NCI-H1048 (cell line): Measurements from ENCODE around the gene TET2.
A peak's percentile ranks its signal among the peaks of the same experiment; 100 is the strongest.

ENCODE experiments used
- DNase-seq: peaks from one replicate; lab custom pipeline; 2025; lab: John Stamatoyannopoulos, UW

The TET2 gene

DNA sequence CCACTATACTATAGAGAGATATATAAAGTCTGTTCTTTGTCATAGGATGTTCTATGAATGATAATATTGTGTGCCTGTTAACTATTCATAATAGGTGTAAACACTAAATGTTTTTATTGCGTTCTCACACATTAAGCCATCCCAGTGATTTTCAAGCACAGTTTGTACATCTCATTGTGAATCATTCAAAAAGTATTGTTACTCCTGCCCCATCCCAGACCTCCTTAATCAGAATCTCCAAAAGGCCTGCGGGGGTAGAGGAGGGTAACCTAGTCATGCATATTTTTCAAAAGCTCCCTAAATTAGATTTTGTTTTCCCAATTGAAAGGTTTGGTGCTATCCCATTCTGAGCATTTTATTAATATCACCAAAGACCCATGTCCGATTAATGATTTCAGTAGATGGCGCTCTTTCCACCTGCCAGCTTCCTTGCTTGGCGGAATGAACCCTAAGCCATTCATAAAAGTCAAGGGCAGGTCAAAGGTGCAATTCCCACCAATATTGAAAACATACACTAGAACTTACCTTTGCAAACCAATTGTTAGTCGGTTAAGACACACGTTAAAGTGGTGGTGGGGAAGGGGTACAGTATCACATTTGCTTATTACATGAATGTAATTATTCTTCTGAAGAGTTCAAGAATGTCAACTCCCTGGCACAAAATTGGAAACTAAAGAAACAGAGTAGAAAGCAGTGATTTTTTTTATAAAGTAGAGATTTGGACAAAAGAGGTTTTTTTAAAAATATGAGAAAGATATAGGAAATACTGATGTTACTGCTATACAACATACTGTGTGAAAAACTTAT lies 5.8 kb upstream of the TET2 start:
- no peak for DNase-seq

DNA sequence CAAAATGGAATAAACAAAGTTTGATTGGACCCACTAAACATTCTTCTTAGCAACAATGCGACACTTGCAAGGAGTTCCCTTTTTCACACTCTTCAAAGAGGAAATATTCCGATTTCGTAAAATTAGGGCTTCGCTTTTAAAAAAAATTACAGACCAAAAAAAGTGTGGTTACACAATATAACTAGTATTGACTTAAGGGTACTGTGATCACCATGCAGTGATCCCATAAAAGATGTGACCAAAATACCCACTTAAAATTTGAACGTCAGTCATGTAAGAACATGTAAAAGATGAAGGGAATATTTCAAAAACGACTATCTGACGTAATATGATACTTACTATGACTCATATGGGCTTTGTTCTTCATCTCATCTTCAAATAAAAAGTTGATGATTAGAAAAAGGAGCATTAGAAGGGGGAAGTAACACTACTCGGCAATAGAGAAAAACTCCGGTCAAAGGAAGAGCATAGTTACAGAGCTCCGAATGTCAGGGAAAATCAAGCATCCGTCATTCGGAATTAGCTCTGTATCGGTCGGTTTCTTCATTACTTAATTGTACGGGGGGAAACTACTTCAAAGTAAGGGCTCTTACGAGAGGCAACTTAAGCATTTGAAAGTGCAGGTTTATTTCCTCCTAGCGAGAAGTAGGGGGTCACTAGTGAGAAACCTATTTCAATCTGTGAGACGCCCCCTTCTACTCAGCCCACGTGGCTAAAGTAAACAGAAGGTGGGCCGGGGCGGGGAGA lies 1.3 kb upstream of the TET2 start:
- DNase-seq: no peak

DNA sequence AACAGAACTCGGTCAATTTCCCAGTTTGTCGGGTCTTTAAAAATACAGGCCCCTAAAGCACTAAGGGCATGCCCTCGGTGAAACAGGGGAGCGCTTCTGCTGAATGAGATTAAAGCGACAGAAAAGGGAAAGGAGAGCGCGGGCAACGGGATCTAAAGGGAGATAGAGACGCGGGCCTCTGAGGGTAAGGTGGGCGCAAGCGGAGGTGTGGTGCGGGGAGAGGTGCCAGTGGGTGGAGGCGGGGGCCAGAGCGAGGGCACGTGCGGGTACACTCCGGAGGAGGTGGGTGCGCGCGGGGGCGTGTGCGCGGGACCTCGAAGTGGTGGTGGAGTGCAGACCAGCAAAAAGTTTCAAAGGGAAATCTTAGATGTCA lies 787 bp upstream of the TET2 start:
- DNase-seq: no peak

DNA sequence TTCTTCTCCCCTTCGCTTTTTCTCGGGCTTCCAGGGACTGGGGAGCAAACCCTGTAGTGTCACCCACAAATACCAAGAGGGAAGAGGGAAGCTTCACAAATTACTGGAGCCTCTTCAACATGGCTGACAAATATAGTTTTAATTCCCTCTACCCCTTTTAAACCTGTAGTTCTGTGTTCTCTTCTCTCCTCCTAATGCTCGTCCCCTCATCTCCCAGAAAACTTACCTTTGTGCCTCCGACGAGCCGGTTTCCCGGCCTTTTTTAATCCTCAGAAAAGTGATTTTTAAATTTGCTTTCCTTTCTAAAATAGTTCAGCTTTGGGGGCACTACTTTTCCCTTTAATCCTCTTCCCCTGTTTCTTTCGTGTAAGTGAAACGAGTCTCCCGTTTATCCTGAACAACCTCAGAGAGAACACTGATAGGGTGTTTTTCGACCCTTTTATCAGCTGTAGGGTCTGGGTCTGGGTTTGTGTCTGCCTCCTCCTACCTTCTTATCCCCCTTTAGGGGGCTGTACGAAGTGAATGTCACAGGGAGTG lies 408 bp downstream of the TET2 start:
- DNase-seq: no peak

DNA sequence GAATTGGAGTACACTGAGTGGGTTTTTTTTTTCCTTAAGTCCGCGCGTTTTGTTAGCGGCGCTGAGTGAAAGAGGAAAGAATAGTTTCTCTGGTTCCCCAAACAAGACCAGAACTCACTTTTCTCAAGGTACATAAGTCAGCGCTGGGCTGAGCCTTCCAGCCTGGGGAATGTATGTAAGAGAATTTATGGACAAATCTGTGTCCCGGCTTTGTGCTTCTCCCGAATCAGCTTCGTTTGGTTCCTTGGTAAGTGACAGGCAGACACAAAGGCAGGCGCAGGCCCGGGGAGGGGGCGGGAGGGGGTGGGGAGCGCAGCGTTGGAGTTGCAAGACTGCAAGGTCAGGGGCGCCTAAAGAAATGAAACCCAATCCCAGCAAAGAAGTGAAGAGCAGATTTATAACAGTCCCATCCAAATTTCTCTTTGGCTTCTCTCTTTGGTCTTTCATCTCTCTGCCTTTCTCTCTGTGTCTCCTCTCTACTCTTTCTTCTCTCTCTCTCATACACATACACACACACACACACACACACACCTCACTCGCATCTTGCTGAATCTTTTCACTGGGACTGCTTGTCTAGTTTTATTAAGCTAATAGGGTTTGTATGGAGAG lies 981 bp downstream of the TET2 start:
- peak; percentile 1 for DNase-seq

DNA sequence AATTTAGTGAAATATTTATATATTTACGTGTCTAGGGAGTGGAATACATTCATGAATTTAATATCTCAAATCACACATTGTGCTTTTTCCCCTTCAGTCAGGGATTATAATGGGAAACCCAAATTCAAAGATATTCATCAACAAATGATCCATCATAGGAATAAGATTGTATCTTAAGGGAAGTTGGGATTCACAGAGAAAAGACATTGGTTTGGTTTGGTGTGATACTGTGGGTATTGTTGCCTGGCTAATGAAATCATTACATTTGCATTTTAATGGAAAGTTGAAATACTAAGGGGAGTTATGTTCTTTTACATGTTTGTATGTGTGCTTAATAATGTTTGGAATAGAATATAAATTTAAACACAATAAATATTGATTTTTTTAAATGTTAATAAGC lies 1.7 kb downstream of the TET2 start:
- no peak for DNase-seq

DNA sequence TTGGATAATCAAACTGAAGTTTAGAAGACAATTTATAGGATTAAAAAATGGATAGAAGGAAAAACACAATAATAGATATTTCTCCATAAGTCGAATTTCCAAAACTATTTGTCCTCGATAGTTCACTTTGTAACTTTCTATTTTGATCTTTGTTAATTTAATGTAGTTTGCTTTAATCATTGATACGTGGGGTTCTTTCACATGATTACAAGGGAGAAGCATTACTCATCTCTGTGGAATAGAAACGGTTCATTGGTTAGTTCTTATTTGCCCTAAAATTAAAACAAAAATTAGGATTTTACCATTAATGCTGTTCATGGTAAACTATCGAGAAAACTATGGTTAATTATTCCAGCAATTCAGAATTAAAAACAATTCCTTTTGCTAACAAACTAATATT lies 2.1 kb downstream of the TET2 start:
- no peak for DNase-seq

DNA sequence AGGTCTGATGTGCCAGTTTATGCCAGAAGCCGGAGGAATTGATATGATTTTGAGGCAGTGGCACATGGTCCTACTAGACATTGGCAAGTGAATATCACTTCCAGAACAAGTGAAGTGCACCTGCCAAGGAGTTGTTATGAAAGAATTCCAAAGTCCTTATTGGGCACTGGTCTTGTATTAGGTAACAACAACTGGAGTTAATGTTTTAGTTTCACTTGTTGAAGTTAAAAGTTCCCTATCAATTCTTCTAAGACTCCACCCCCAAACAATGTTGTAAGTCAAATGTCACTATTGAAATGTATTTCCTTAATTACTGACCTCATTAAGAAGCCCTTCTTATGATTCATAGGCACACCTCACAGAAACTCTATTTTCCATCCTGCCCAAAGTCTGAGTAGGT lies 3.1 kb downstream of the TET2 start:
- no peak for DNase-seq

DNA sequence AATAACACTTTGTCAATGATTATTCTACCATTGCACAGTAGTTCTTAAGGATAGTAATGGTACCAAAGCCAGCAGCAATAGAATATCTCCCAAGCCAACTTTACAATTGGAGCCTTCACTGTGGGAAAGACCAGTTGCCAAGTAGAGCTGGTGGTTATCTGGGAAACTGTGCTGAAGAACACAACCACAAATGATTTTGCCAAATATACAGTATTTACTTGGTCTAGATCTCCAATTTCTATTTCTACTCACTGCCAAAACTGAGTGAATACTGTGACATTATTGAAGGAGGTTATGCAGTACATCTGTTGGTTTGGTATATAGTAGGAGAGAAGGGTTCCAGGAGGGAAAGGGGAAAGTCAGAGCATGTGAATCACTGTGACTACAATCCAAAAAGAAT lies 3.8 kb downstream of the TET2 start:
- DNase-seq: no peak

DNA sequence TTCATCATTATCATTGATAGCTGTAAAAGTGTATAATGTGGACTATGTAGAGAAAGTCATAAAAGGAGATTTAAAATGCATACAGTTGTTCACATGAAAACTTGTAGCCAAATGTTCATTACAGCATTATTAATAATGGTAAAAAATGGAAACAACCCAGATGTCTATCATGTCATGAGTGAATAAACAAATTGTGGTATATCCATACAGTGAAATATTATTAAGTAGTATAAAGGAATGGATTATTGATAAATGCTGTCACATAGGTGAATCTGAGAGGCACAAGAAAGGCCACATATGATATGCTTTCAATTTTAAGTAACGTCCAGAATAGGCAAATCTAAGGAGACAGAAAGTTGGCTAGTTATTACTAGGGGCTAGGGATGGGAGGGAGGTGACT lies 7.1 kb downstream of the TET2 start:
- no peak for DNase-seq

DNA sequence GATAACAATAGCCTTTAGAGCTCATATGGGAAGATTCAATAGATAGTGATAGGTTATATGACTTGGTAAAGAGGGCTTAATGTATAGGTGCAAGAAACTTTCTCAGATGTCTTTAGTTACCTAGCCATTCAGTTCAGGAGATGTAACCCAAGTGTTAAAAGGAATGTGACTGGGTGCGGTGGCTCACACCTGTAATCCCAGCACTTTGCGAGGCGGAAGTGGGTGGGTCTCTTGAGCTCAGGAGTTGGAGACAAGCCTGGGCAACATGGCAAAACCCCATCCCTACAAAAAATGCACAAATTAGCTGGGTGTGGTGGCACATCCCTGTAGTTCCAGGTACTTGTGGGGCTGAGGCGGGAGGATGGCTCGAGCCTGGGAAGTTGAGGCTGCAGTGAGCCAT lies 7.9 kb downstream of the TET2 start:
- no peak for DNase-seq

DNA sequence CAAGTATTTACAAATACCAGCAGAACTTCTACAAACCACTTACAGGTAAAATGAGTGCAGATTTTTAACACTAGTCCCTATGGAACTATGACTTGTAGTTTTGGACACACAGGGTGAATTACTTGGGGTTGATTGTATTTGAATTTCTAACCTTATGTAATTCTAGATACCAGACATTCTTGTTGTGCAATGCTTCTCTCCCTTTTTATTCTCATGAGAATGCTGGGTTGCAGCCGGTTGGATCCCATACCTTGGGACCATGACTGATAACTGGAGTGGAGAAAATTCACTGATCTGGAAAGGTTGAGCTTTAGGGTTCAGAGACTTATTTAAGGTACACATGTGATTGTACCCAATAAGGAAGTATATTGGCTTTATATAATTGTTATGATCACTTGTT lies 8.8 kb downstream of the TET2 start:
- no peak for DNase-seq

DNA sequence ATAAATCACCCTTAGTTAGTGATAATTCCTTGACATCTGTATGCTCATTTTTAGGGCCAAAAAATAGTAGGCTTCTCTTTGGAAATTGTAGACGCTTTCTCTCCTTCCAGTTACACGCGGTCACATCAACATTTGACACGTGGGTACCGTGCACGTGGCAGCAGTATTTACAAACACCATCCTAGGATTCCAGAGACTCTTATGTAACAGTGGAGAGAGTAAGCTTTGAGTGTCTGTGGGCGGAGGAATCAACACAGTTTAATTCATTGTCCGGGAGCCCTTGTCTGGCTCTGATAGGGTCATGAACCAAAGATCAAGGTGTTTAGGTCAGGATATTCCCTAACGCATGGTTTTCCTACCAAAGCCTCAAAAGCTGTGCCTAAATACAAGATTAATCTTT lies 12.2 kb downstream of the TET2 start:
- peak; percentile 33 for DNase-seq

DNA sequence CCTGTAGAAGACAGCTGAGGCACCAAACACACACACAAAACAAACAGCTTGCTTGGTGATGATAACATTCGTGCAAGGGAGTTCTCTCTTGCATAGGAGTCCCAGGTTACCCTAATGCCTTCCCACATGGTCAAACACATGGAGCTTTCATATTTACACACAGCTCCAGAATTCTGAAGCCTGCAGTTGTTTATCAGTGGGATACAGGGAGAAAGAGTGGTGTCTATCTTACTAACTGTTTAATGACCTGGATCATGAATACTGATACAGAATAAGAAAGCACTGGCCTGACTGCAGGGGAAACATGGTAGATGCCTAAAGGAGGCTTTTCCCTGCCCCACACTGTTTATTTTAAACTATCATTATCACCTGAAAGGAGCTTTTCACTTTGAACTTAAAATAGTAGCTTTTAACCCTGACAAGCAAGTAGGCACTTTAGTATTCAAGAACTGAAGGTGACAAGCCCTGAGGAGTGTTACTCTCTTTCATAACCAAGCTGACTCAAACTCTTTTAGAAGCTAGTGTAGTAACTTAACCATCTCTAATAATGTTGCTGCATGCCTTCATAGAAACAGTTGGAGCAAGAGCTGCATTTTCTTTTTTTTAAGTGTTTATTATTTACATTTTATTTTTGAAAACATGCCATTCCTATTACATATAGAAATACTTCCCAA lies 15.6 kb downstream of the TET2 start:
- DNase-seq: no peak

DNA sequence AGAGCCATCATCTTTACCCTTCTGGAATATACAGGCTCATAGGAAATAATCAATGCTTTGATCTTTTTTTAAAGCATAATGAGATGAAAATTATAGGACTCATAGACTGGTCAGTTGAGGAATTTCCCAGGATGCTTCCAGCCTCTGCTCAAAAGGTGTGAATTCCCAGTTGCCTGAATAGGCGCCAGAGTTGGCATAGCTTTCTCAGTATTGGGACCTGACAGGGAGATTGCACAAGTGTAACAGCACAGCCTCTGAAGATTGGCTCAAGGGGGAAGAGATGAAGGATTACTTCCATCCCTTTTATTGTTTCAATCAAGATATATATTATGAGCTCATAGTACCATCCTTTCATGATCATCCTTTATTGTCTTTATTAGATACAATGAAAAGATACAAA lies 17.9 kb downstream of the TET2 start:
- no peak for DNase-seq

DNA sequence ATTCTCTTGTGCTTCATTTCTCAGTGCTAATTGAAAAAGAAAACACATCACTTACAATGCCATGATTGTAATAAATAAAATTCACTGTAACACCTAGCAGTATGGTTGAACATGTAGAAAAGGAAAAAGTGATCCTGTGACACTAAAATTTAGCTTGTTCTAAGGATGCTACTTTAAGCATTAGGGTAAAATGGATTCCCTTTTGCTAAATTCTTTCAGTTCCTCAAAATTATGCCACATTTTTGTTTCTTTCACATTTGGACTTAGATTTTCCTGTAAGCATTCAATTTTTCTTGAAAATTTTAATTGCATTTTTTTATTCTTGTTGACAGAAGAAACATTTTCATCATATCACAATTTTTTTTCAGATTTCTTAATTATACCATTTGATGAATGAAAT lies 19.4 kb downstream of the TET2 start:
- no peak for DNase-seq

DNA sequence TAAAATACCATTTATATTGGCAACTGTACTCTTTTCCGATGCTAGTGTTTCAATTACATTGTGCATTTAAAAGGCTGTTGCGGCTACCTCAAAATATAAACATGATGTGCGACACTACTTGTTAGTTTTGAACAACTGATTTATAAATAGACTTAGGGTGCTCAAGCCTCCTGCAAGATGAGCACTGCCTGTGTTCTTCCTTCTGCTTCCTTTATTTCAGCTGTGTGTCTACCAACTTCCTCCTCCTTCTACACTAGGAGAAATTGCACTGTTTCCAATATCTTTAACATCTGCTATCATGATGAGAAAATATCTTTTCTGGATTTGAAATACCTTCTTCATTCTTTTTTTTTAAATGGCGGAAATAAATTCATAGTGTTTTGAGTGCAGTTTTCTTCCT lies 24.0 kb downstream of the TET2 start:
- no peak for DNase-seq

DNA sequence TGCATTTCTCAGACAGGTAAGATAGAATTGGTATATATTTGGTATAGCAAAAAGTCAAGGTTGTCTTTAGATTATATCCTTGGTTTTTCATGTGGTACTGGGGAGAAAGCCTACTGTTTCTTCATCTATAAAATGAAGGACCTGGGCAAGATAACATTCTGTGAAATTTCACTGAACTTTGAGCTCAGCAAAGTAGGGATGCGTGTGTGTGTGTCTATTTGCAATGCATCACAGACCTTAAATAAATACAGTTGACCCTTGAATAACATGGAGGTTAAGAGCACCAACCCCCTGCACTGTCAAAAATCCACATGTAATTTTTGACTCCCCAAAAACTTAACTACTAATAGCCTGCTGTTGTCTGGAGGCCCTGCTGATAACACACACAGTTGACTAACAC lies 25.2 kb downstream of the TET2 start:
- no peak for DNase-seq

DNA sequence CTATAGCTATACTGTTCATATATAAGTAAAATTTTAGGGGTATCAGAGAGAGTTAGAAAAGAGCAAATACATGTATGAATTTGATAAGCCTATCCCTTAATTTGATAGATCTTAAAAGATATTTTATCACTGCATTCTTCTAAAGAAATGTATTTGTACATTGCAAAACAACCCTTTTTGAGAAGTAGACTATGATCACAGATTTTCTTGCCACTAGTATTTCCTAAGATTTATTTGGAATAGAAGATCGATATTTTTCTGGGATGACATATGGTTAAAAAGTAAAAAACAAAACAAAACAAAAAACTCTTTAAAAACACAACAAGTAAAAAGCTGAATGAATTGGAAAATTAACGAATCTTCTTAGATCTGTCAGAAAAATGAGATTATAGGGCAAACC lies 27.4 kb downstream of the TET2 start:
- no peak for DNase-seq

DNA sequence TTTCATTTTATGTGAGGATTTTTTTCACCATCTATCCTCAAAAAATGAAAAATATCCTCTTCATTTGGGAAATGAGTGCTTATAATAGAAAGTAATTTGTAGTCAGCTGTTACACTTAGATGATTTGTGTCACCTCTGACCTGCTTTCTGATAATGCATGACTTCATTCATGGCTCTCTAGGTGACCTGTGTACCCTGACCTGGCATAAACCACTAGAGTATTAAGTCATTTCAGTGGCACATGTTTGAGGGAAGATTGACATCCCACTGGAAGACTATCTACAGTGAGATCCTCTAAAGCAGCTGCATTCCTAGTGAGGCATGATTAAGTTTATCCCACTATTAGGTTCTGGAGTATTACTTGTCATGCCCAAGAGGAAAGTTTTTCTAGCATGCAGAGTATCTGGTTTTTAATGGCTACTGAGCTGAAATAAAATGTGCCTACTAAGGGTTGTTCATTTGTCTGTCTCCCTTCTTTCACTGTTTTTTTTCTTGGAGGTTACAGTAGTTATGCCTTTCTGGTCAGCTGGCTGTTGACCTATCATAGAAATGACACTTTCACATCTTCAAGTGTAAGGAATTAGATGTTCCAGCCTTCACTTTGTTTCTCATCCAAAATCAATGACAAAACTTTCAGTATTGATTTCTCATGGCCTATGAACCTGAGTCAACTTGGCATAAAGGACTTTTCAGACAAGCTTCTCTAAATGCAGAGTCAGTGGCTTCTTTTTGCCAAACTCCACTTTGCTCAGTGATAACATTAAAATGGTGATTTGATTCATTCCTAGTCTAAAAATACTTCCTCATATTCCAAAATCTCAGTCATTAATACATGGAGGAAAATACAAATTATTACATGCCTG lies 33.1 kb downstream of the TET2 start:
- DNase-seq: no peak

DNA sequence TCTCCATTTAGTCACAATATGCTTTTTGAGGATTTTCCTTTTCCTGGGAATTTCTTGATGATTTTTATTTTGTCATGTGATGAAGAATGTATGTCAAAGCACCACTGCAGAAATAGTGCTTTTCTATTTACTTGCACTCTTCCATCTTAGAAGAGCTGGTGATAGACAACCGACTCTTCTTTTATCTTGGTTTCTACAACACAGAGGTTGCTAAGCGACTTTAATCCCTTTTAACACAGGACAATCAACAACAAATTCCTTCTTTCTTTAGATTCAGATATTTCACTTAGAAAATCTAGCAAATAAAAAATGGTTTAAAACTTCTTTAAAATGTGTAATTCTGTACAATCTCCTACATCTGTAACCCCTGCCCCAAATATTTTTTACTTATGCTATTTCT lies 34.6 kb downstream of the TET2 start:
- DNase-seq: no peak

DNA sequence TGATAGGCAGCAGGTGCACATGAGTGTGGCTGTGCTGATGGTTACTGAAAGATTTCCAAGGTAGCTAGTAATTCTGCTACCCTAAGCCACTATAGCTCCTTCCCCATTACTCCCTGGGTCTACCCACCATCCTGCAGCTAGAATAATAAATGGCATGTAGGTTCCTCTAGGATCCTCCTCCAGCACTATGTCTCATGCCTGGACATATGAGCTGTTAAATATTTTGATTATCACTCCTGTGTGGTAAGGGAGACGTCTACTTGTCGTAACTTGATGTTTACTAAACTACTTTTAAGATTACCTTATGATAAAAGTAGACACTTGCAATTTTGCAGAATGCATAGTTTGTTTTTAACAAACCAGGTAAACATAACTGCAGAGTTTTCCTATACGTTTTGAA lies 35.5 kb downstream of the TET2 start:
- no peak for DNase-seq
